ENCODE measurements around the gene CHRNA4.

GRCh38 chr20:63311186-63311832 lies 49.8 kb downstream of the CHRNA4 start:
- no peak for TF ChIP-seq CTCF (IDR thresholded peaks at IDR 0.05)
- no peak for TF ChIP-seq POLR2A (IDR thresholded peaks at IDR 0.05)
